Mononuclear cell (primary cell): ENCODE measurements around the gene LGR6. TPM values are rescaled to one million over a fixed set of nuclear protein-coding genes. Genes with fewer than 3 reads are reported as not detected.

ENCODE experiments used
- H3K27me3 ChIP-seq: 2 replicates; pipeline ENCODE4 v1.6.0; 2011; ENCODE audit warnings: low read length, control low read depth; ENCODE audit not compliant: insufficient read depth
- H3K4me1 ChIP-seq: 2 replicates; pipeline ENCODE4 v1.5.1; 2011; ENCODE audit warnings: mild to moderate bottlenecking, low read length, control low read depth; ENCODE audit not compliant: insufficient read depth
- H3K4me3 ChIP-seq: 2 replicates; pipeline ENCODE4 v1.5.1; 2011; ENCODE audit warnings: mild to moderate bottlenecking, low read length, moderate library complexity
- H3K9me3 ChIP-seq: 2 replicates; pipeline ENCODE4 v1.5.1; 2011; ENCODE audit warnings: low read depth, mild to moderate bottlenecking, control low read depth, low read length
- total RNA-seq: library from RNA; depleted of rRNA; stranded (reverse); fragments of >200 nt; gene quantifications from one replicate; pipeline ENCODE4 v1.2.3, GENCODE V29; 2012

LGR6 gene
- total RNA-seq, 1 donor, result 1.3 TPM

DNA sequence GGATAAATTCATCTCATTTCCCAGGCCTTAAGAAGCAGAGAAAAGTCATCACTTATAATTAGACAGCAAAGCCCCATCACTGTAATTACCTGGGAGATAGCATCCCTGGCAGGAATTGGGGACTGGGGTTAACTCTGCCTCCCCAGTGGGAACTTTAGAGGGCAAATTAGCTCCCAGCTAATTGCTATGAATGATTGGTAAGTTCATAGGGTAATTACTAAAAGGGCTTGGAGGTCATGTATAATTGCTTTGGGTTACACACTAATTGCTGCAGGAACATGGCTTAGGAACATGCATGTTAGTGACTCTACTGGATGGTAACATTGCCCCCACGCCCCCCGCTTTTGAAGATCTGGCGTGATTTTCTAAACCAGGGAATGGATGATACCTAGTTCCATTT, 83.3 kb downstream of the LGR6 start:
- Histone ChIP-seq H3K9me3 (no peaks in the 10 kb centered on the region), H3K27me3 (no peaks in the 10 kb centered on the region), H3K4me3 (no peak overlapping the region), H3K4me1 (no peaks in the 10 kb centered on the region)

DNA sequence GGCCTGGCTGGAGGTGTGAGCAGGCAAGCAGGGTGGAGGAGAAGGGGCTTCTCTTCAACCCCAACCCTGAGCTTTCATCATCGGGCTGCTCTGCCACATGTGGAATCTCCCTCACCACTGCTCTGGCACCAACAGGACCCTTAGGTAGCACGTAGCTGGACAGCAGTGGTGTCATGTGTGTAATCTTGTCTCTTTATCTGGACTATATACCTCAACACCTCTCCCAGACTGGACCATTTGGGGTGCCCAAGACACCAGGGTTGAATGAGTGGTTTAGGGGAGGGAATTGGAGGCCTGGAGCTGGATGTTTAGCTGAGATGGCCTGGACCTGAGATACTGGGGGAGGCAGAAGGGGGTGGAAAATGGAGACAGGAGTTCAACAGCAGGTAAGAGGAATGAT, 85.2 kb downstream of the LGR6 start:
- H3K4me3 ChIP-seq, result no peak overlapping the region

DNA sequence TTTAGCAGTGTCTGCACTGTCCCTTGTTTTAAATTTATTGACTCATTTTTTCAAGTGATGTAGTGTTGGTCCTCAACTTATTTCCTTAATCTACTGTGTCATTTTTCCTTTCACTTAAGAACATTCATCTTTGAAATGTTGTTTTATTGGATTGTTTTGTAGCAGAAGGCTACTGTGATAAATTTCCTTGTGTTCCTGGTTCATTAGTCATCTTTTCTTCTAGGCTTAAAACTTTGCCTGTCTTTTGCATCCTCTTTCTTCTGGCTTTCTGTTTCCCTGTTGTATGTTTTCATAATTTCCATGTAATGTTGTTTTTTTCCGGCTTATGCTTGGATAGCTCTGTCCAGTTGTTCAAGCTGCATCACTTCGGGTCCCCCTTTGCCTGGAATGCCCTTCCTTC, 86.2 kb downstream of the LGR6 start:
- Histone ChIP-seq H3K9me3 (no peaks in the 10 kb centered on the region), H3K4me3 (no peak overlapping the region), H3K27me3 (peaks cover 3% of the 10 kb centered on the region), H3K4me1 (no peaks in the 10 kb centered on the region)

More for the DNA sequence above, 85.2 kb downstream of the LGR6 start:
- no peaks in the 10 kb centered on the region for H3K4me1 ChIP-seq
- no peaks in the 10 kb centered on the region for H3K27me3 ChIP-seq
- H3K9me3 ChIP-seq, result no peaks in the 10 kb centered on the region

DNA sequence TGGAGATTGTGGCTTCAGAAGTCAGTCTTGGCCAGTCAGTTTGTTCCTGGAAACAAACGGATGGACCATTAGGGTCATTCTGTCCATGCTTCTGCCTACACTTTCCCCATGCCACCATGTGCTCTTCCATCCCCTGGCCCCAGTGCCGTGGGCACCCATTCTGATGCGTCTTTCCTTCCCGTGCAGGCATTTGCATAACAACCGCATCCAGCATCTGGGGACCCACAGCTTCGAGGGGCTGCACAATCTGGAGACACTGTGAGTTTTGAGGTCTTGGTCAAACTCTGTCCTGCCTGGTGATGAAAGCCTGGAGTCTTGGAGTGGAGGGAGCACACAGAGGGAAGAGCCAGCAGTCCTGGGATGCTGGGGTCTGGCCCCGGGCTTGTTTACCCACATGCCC, 87.0 kb downstream of the LGR6 start:
- H3K4me3 ChIP-seq, result no peak overlapping the region
- H3K27me3 ChIP-seq, result peaks cover 3% of the 10 kb centered on the region
- H3K9me3 ChIP-seq, result no peaks in the 10 kb centered on the region
- no peaks in the 10 kb centered on the region for H3K4me1 ChIP-seq

DNA sequence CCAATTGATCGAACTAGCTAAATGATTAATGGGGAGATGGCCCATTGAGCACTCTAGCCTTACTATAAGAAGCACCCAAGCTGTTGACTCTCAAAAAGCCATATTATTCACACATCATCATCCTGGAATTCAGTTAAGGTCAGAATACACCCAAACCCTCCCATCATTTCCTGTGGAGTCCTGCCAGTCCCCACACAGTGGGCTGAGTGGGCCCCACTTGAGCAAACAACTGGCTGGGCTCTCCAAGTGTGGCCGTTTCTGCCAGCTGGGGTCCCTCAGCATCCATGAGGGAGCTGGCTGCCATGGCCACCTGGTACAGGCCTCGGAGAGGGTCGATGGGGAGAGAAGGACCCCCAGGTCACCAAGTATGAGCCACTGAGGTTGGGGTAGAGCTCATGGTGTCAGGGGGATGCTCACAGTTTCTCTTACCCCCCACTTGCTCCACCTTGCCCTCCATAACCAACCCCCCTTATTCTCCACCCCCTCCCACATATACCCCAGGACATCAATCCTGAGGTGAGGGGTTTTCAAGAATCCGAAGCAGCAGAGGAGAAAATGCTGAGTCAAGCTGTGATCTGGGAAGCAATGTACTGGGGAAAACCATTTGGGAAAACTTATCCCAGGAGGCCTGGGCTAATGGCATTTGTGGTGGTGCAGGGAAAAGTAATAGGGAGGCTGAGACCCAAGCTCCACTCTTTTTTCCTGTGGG, 87.9 kb downstream of the LGR6 start:
- H3K9me3 ChIP-seq, result no peaks in the 10 kb centered on the region
- peaks cover 3% of the 10 kb centered on the region for H3K27me3 ChIP-seq
- no peaks in the 10 kb centered on the region for H3K4me1 ChIP-seq
- no peak overlapping the region for H3K4me3 ChIP-seq

DNA sequence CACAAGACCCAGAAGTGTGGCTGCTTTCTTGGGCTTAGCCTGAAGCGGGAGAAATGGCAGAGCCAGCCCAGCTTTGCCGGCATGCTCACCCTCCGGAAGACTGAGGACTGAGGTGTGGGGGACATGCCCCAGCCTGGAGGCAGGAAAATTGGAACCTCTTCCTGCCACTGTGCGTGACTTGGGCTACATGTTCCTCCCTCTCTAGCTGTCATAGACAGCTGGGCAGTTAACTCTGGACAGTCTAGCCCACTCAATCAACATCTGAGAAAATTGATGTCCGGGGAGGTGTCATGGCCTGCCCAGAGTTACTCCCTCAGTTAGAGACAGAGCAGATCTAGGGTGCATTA, 88.4 kb downstream of the LGR6 start:
- H3K27me3 ChIP-seq, result peaks cover 3% of the 10 kb centered on the region
- no peaks in the 10 kb centered on the region for H3K4me1 ChIP-seq
- no peak overlapping the region for H3K4me3 ChIP-seq
- no peaks in the 10 kb centered on the region for H3K9me3 ChIP-seq

DNA sequence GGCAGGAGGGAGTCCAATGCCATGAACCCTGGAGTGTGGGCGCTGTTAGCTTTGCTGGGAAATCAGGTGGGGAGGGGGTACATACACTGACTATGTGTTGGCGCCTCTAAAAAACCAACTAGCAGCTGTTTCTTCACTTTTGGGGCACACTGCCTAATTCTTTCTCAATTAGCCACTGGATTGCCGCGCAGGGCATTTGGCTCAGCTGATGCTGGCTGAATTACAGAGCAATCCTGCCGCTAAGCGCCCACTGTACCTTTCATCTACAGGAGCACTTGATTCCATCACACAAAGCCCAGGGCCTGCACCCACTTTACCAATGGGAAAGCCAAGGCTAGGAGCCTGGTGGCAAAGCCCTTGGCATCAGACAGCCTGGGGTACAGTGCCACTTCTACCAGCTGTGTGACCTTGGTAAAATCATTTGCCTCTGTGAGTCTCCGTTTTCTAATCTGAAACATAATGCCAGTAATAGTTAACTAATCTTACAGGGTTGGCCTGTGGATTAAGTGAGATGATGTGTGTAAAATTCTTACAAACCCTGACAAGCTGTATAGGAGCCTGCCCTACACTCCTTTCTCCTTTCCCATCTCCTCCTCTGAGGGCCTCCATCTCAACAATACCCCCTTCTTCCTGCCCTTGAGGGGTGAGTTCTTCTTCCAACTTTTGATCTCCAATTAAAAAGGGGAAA, 89.1 kb downstream of the LGR6 start:
- no peaks in the 10 kb centered on the region for H3K4me1 ChIP-seq
- peaks cover 3% of the 10 kb centered on the region for H3K27me3 ChIP-seq
- no peak overlapping the region for H3K4me3 ChIP-seq
- H3K9me3 ChIP-seq, result no peaks in the 10 kb centered on the region

DNA sequence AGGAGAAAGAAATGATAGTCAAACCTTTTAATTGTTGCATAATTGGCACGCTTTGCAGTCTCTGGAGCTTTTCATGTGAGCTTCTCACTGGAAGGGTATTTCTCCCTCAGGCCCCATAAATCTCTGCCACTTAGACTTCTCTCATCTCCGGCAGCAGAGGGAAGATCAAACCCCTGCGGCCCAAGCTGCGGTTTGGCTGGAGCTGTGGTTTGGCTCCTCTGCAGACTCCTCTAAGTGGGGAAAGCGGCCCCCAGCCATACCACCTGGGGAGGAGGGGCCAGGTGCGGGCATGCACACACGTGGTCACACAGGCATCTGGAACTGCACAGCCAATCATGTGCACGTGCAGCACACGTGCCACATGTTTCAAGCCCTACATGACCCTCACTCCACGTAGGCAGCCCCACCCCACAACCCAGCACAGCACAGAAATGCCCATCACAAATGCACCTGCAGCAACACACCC, 89.8 kb downstream of the LGR6 start:
- Histone ChIP-seq H3K27me3 (peaks cover 3% of the 10 kb centered on the region), H3K9me3 (no peaks in the 10 kb centered on the region), H3K4me1 (no peaks in the 10 kb centered on the region), H3K4me3 (no peak overlapping the region)

DNA sequence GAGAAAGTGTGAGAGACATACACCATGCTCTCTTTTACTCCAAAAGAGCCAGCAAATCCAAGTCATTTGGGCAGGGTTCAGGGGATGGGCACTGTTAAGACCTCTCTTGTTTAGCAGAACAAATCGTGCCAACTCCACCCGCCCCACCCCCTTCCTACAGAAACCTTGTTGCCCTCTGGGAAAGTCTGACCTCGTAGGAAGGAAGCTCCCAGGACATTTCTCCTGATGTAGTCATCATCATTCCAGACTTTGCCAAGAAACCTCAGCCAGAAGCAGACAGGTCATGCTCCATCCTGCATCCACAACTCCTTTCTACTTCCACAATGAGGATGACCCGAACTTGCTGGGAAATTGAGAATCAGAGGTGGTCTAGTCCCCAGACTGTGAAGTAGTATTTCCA, 90.4 kb downstream of the LGR6 start:
- Histone ChIP-seq H3K4me1 (no peaks in the 10 kb centered on the region), H3K4me3 (no peak overlapping the region), H3K27me3 (peaks cover 3% of the 10 kb centered on the region), H3K9me3 (no peaks in the 10 kb centered on the region)

DNA sequence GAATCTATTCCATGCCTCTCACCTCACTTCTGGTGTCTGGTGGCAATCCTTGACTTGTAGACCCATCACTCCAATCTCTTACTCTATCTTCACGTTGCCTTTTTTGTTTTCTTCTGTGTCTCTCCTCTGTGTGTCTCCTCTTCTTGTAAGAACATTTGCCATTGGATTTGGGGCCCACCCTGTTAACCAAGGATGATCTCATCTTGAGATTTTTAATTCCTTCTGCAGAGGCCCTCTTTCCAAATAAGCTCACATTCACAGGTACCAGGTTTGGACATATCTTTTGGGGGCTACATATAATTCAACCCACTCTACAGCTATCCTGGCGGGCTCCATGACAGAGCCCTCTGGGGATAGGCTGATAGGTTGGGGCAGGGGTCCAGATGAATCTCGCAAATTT, 92.3 kb downstream of the LGR6 start:
- Histone ChIP-seq H3K27me3 (peaks cover 3% of the 10 kb centered on the region), H3K9me3 (no peaks in the 10 kb centered on the region), H3K4me3 (no peak overlapping the region), H3K4me1 (no peaks in the 10 kb centered on the region)

DNA sequence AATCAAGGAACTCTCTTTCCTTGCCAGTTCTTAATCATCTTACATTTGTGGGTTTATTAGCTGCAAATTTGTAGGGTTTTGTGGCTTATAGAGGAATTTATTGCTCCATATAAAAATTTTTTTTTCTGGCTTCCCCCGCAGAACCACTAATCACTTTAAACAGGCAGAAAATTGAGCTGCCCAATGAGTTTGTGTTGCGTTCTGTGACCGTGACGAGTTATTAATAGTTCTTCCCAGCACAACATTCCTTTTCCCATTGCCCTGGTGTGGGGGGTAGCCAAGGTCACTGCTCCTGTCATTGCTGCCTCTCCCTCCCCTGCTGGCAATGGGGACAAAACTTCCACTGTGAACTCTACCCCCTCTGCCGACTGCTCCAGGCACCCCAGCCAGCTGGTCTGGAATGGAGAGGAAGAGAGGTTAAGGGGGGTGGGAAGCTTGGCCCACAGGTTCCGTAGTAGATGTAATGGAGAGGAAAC, 93.1 kb downstream of the LGR6 start:
- H3K4me3 ChIP-seq, result no peak overlapping the region
- H3K4me1 ChIP-seq, result no peaks in the 10 kb centered on the region
- no peaks in the 10 kb centered on the region for H3K9me3 ChIP-seq
- H3K27me3 ChIP-seq, result peaks cover 3% of the 10 kb centered on the region

DNA sequence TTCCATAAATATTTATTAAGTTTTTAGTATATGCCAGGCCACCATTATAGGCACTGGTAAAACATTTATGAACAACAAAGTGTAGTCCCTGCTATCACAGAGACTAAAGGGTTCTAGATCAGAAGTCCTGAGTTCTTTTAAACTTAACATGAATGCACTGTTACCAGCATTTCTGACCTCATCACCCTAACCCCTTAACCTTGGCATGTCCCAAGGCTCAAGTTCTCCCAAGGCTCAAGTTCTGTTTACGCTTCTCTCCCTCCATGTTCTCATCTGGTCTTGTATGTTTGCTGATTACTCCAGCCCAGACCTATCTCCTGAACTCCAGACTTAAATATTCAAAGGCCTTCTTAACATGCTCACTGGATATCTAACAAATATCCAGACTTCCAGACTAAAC, 93.6 kb downstream of the LGR6 start:
- H3K4me3 ChIP-seq, result no peak overlapping the region
- H3K4me1 ChIP-seq, result no peaks in the 10 kb centered on the region
- no peaks in the 10 kb centered on the region for H3K9me3 ChIP-seq
- peaks cover 3% of the 10 kb centered on the region for H3K27me3 ChIP-seq

DNA sequence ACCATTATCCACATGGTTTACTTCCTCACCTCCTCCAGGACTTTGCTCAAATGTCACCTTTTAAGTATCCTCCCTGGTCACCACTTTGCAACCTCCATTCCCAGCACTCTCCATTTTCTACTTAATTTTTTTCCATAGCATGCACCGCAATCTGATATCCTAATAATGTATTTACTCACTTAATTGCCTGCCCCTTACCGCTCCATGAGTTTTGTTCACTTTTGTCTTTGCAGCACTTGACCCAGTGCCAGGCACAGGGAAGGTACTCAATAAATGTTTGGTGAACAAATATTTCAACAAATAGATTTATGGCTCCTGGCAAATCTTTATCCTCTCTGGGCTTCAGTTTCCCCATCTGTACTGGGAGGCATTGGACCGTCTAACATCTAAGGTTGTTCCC, 94.6 kb downstream of the LGR6 start:
- Histone ChIP-seq H3K4me3 (no peak overlapping the region), H3K9me3 (no peaks in the 10 kb centered on the region), H3K27me3 (peaks cover 3% of the 10 kb centered on the region), H3K4me1 (no peaks in the 10 kb centered on the region)

DNA sequence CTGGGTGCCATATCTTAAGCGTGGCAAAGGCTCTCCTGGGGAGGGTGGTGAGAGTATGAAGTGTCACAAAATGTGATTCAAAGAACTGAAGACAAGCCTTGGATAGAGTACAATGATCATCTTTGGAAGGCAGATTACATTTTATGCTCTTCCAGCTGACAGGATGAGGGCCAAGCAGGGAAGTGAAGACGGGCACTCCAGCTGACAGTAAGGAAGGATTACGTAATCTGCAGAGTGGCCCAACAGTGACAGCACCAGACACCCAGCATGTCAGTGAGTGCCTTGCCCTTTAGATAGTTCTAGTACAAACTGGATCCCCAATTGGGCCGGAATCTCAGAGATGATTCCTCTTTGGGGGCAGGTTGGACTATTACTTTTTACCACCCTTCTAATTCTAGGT, 95.4 kb downstream of the LGR6 start:
- H3K27me3 ChIP-seq, result peaks cover 2% of the 10 kb centered on the region

DNA sequence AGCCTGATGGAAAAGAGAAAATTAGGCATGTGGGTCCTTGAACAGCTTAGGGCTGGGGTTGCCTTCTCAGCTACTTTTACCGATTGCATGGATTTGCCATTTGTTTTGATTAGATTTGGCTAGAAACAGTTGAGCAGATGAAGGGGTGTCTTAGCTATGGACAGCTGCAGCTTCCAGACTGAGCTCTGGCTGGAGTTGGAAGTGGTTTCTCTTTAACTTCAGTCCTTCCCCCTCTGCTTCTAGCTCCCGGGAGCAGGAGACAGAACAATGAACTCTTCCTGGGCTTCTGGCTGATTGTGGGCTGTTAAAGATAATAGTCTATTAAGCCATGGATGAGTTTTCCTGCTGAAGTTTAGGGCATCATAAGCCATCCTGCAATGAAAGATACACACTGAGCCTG, 97.4 kb downstream of the LGR6 start:
- H3K4me3 ChIP-seq, result no peak overlapping the region
- H3K27me3 ChIP-seq, result no peaks in the 10 kb centered on the region
- no peaks in the 10 kb centered on the region for H3K9me3 ChIP-seq
- peaks cover 9% of the 10 kb centered on the region for H3K4me1 ChIP-seq

More for the DNA sequence above, 95.4 kb downstream of the LGR6 start:
- no peaks in the 10 kb centered on the region for H3K9me3 ChIP-seq
- no peaks in the 10 kb centered on the region for H3K4me1 ChIP-seq
- H3K4me3 ChIP-seq, result no peak overlapping the region
